ENCODE measurements around the gene FRA10AC1.

DNA sequence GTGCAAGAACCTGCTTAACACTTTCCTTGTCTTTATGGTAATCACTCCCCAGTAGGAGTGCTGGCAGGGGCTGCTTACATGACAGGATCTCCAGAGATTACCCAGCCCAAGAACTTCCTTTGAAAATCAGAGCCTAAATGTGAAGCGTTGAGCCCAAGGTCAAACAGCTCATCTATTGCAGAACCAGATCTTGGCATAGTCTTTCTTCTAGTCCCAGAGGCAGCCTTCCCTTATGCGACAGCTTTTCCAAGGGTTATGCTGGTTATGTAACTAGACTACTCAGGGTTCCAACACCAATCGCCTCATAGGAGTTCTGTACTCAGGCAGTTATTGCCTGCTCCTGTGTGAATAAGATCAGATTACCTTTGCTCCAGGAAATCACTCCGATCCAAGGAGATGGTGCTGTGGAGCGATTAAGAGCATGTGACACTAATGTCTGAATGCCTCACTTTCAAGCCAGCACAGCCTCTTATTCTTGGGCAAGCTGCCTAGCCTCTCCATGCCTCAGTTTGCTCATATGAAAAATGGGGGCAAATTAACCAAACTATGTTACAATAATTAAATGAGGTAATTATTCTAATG lies 46.9 kb upstream of the FRA10AC1 start:
- TF ChIP-seq, protein P1, sequence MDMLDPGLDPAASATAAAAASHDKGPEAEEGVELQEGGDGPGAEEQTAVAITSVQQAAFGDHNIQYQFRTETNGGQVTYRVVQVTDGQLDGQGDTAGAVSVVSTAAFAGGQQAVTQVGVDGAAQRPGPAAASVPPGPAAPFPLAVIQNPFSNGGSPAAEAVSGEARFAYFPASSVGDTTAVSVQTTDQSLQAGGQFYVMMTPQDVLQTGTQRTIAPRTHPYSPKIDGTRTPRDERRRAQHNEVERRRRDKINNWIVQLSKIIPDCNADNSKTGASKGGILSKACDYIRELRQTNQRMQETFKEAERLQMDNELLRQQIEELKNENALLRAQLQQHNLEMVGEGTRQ (IDR thresholded peaks at IDR 0.05; ENCODE audit: low read depth, low read length), result no peak
- TF ChIP-seq, protein P2, sequence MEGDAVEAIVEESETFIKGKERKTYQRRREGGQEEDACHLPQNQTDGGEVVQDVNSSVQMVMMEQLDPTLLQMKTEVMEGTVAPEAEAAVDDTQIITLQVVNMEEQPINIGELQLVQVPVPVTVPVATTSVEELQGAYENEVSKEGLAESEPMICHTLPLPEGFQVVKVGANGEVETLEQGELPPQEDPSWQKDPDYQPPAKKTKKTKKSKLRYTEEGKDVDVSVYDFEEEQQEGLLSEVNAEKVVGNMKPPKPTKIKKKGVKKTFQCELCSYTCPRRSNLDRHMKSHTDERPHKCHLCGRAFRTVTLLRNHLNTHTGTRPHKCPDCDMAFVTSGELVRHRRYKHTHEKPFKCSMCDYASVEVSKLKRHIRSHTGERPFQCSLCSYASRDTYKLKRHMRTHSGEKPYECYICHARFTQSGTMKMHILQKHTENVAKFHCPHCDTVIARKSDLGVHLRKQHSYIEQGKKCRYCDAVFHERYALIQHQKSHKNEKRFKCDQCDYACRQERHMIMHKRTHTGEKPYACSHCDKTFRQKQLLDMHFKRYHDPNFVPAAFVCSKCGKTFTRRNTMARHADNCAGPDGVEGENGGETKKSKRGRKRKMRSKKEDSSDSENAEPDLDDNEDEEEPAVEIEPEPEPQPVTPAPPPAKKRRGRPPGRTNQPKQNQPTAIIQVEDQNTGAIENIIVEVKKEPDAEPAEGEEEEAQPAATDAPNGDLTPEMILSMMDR (conservative IDR thresholded peaks at IDR 0.05; ENCODE audit: low read depth, low read length), result no peak
- TF ChIP-seq BHLHE40 (IDR thresholded peaks at IDR 0.05; ENCODE audit: low read depth, low read length) (no peak), RCOR1 (IDR thresholded peaks at IDR 0.05; ENCODE audit: insufficient replicate concordance, low read length) (no peak), CEBPB (IDR thresholded peaks at IDR 0.05; ENCODE audit: low read depth, low read length) (no peak), SMC3 (IDR thresholded peaks at IDR 0.05; ENCODE audit: low read depth, low read length) (no peak), POLR2A (IDR thresholded peaks at IDR 0.05; ENCODE audit: low read depth, low read length) (no peak), RFX5 (IDR thresholded peaks at IDR 0.05; ENCODE audit: low read depth, low read length) (no peak)
